Globus pallidus (tissue), 1 donor: Measurements from ENCODE around the gene TMEM164.

Experiments used
- DNase-seq: peaks from one replicate; pipeline ENCODE4 v3.0.0-alpha.2; 2015; ENCODE audit warnings: low spot score

TMEM164 gene

DNA sequence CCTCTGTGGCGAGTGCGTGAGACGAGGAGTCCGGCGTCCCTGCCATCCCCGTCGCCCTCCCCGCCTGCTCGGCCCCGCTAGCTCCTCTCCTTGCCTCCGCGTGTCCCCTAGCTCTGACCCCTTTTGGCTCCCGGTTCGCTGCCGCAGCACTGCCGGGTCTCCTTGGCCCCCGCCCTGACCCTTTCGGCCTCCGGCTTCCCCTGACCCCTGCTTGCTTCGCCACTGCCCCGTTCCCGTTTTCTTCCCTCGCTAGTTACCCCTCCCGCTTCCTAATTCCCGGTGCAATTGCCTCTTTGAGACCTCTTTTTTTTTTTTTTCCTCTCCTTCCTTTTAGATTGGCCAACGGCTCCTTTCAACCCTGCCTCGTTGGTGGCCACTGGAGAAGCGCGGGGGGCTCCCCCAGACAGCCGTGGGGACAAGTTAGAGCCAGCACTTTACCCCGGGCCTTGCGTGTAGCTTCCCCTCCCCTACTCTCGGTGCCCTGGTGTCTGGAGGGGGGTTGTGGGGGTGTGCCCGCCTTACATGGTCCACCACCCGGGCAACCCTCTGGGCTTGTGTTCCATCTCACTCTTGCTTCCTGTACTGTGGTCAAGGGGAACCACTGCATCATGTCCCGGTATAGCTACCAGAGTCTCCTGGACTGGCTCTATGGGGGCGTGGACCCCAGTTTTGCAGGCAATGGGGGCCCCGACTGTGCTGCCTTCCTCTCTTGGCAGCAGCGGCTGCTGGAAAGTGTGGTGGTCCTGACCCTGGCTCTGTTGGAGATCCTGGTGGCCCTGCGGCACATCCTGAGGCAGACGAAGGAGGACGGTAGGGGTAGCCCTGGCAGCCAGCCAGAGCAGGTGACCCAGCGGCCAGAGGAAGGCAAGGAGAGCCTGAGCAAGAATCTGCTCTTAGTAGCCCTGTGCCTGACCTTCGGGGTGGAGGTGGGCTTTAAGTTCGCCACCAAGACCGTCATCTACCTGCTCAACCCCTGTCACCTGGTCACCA lies 548 bp downstream of the TMEM164 start:
- DNase-seq = no peak

DNA sequence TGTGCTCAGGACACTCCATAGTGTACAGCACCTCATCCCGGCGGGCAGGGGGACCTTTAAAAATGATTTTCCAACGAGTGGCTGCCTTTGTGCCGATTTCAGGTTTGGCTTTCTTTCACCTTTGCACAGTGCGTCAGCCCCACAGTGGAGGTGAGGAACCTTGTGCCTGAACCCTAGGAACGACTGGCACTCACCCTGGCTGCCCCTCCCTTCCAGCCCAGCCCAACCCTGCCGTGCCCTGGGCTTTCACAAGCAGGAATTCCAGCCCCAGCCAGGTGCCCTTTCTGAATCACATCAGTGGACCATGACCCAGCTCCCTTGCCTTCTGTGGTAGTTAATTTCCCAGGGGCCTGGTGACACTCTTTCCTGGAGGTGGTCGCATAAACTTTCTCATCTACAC lies 1.3 kb downstream of the TMEM164 start:
- no peak for DNase-seq

DNA sequence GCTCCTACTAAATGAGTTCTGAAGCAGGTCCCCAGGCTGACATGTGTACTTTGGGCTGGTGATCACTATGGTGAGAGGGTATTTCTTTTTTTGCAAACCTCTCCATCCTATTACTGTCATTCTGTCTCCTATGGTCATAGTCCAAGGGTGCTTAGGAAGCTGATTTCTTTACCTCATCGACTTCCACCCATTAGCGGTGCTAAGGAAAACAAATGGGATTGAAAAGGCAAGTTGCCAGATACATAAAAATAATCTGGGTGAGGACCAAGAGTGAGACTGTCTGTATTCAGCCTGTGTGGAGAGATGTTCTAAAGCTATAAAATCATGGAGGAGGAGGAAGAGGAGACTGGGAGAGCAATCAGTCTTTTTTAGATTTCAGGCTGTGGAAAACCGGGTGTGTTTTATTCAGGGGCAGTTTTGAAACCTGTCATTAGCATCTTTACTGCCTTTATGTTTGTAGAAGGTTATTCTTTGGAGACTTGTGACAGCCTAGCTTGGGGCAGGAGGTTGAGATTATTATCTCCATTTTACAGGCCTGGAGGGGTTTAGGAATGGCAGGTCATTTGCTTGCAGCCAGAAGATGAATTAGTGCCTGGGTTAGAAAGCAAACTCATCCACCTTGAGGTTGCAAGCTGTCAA lies 1.9 kb downstream of the TMEM164 start:
- DNase-seq = no peak

DNA sequence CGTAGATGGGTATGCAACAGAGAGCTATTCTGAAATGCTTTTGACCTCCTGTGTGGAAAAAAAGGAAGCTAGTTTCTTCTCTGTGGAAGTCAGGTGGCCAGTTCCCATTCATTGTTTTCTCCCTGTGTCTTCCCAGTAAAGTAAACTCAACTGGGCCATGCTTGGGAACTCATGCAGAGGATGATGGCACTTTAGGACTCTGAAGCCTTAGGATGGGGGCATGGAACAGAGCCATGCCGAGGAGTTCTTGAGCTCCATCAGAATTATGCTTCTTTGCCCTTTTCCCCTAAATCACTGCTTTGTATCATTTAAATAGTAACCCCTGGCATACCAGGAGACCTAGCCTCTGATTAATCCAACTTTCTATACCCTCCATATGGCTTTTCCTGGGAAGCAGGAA lies 3.2 kb downstream of the TMEM164 start:
- no peak for DNase-seq

DNA sequence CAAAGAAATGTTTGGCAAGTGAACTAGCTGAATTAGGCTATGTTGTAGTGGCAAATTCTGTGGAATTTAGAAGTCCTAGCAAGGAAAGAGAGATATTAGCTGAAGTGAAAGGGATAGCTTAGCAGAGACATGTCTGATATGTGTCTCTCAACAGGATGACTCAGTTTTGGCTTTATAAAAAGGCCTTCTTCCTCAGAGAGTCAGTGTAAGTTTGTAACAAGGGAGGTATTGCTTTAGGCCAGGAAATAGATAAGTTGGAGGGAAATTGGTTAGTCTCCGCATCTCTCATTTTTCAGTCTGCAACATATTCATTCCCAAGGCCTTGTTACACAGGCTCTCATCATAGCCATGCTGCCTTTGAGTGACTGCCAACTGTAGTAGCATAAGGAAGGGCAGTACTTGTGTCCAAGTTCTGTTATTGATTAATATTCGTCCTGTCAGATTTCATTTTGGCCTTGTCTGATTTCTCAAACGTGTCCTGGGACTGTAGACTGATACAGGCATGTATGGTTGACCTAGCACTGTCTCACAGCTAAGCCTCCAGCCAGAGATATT lies 4.0 kb downstream of the TMEM164 start:
- DNase-seq = no peak

DNA sequence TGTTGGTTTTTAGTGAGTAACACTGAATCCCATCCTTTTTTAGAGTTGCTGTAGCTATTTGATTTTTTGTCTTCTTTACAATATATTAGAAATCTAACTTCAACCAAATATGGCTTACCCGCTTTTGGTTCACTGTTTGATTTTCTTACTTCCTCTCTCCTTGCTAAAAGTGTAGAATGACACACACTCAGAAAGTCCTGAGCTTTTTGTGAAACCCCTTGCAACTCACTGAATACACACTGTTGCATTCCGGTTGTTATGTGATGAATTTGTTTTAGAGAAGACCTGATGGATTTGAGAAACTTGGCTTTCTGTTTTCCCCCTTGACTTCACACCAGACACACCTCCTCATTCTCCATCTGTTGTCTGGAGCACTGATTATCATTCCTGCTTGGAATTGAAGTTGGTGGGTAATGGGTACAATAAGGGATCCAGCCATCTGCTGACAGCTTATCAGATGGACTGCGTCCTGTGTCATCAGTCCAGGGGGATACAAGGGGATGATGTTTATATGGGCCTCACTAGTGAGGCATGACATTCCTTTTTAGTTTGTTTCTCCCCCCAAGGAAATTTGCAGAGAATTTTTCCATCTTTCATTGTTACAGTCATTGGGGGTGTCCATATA lies 5.2 kb downstream of the TMEM164 start:
- DNase-seq = no peak

DNA sequence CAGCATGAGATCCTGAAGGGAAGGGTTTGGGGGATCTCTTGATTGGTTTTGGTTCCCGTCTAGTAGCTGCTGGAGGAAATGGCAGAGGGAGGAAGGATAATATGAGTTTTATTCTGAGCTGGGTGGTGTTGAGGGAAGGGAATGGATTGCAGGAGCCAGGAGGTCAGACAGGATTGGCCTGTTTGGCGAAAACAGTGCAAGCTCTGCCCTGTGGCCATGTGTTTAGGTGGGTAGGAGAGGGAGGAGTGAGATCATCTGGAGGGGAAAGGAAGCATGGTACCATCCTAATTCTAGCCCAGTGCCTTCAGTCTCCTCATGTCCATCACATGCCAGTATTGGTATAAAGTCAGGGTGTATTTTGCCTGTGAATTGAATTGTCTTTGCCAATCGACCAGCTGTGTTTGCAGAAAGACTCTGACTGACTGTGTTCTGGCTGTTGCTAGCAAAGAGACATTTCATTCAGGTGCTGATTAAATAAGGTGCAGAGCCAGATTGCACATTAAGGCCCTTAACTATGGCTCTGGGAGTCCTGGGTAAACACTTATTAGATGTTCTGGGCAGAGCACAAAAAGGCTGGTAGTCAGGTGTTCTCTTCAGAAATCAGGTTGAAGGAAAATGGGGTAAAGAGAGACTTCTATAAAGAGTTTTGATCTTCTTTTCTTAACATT lies 10.0 kb downstream of the TMEM164 start:
- no peak for DNase-seq

DNA sequence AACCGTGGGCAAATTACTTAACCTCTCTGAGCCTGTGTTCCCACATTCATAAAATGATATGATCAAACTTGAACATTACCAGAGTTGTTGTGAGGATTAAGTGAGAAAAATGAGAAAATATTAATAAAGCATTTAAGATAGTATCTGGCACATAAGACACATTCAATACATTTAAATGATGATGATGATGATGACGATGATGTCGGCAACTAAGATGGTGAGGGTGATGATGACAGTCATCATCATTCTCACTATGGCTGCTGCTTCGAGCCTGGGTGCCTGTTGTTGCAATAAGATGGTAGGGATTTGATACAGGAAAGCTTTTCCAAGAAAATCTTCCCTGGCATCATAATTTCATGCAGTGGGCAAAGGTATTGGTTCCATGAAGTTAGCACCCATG lies 11.1 kb downstream of the TMEM164 start:
- DNase-seq = no peak

DNA sequence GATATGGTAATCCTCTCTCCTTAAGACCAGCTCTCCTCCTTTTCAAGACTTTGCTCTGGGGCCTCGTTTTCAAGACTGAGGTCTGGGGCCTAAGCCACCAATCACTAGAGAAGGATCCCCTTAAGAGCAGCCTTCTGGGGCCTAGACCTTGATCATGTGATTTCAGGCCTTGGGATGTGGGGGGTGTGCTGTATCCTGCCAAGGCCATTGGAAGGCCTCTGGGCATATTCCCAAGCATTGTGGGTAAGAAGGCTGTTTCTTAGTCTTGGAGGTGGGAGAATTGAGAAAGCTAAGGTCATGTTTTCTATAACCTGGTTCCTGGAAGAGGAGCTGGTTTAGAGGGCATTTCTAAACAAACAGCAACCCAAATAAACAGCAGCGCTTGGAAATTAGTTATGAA lies 12.1 kb downstream of the TMEM164 start:
- no peak for DNase-seq

DNA sequence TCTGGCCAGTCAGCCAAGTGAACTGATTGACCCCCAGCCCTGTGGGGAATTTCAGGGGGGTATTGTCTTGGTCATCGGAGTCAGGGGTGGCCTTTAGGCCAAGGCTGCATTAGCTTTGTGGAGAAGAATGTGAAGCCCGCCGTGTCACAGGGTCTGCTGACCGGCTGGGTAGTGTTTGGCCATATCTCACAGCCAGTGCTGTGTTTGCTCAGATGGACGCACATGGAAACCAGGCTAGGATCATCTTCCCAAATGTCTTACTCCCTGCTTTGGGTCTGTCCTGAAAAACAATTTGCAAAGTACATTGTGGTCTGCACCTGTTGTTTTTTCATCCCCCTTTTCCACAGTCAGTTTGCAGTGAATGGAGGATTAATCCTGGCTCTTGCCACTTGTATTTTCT lies 13.0 kb downstream of the TMEM164 start:
- DNase-seq = no peak

DNA sequence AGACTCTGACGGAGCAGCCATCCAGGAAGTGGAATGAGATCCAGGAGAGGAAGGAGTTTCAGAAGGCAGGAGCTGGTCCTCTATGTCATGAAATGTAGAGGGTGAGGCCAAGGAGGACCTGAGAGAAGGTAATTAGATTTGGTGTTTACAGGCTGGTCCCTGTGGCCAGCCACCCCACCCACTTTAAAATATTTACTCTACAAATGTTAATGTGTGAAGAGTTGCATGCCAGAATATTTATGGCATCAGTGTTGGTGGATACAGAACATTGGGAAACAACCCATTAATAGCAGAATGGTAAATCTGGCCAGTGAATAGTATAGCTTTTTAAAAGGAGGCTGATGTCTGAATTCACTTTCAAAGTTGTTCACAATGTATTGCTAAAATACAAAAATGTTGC lies 17.6 kb downstream of the TMEM164 start:
- no peak for DNase-seq

DNA sequence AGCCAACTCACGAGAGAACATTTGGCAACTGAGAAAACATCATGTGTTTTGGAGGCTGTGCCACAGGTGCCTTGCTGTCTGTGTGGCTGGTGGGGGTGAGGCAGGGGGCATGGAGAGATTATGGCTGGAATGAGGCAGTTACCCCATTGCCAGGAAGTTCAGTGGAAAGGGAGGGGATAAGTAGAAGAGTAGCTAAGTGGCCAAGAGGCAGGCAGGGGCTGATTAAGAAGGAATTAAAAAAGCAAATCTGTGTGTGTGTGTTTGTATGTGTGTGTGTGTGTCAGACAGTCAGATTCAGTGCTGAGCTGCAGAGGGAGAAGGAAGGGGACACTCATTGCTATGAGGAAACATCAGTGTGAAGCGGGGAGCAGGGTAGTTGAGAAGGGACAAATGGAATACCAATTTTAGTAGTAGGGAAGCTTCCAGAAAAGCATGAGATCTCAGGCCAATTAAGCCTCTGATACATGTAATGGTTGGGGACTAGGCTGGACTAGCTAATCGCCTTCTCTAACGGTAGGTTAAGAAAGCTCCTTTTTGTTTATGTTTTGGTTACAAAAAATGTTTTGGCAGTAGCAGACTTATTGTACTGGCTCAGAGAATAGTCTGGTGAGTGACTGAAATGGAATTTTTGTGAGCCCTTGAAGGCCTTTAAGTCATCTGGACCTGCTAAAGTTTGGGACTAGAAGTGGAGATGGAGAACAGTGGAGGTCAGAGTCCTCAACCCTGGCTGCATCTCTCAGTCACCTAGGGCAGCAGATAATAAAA lies 18.5 kb downstream of the TMEM164 start:
- DNase-seq = no peak

DNA sequence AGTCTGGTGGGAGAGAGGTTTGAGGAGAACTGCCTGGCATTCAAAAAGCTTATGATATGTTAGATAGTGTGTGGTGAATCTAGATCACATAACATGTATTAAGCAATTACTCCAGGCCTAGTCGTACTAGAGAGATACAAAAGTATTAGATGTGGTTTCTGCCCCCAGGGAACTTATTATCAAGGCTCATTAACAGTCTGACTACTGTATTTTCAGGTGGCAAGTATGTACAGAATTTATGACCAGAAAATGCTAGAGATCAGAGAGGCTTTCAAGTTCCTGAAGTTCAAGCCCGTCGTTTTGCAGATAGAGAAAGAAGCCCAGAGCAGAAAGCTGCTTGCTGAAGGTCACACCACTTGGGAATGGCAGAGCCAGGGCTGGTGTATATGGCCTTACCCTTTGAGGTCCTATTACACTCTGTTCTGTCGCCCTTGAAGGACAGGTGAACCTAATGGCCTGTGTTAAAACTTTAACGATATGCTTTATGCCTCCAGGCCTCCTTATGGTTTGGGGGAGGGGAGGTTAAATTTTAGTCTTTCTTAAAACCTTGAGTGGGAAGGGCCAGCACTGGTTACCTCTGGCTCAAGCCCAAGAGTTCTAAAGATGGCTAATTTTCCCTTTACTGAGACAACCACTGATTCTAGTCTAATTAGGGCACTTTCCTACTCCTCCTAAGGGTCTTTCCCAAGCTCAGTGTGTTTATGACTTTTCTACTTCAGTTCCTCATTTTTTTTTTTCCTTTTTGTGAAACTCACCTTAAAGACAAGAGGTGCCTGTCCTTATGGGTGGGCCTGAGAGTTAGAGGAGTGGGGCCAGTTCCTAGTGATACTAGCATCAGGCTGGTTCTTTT lies 19.9 kb downstream of the TMEM164 start:
- DNase-seq = no peak

DNA sequence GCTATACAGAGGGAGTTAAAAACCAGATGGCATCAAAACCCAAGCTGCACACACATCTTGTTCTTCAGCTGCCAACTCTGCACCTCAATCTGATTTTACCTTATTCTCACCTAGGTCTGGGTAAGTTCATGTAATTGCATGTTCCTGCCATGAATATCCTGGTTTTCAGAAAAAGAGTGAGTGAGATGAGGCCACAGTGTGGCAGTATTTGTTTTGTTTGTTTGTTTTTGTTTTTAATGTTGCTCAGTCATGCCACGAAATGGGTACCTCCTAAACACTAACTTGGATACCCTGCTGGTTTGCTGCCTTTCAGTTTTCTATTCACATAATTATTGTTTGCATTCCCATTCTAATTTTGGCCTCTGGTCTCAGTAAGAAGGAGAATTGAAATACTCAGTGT lies 22.5 kb downstream of the TMEM164 start:
- no peak for DNase-seq

DNA sequence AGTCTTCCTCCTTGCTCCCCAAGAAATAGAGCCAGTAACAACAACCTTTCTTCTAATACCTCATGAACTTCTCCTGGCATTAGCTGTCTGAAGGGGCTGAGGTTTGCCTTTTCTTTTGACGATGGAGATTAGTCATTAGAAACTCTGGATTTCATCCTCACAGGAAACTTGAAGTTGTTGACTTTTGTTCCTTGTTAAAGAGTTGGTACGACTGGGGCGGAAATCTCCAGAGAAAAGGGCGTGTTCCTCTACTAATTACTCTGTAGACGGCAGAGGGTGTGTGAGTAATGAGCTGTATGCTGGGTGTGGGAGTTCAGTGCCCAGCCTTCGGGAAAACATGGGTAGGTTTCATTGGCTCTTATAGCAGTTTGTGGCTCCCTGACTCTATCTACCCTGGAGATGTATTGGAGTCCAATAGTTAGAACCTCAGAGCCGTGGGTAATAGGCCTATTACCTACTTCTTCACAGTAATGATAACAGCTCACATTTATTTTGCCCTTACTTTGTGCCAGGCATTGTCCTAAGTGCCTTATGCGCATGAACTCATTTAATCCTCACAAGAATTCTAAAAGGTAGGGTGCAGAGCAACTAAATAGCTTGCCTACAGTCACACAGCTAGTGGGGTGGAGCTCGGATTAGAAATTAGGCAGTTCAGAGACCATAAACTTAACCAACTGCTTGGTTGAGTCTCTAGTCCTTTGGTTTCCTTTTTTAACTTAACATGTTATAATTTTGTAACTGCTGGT lies 23.4 kb downstream of the TMEM164 start:
- no peak for DNase-seq

DNA sequence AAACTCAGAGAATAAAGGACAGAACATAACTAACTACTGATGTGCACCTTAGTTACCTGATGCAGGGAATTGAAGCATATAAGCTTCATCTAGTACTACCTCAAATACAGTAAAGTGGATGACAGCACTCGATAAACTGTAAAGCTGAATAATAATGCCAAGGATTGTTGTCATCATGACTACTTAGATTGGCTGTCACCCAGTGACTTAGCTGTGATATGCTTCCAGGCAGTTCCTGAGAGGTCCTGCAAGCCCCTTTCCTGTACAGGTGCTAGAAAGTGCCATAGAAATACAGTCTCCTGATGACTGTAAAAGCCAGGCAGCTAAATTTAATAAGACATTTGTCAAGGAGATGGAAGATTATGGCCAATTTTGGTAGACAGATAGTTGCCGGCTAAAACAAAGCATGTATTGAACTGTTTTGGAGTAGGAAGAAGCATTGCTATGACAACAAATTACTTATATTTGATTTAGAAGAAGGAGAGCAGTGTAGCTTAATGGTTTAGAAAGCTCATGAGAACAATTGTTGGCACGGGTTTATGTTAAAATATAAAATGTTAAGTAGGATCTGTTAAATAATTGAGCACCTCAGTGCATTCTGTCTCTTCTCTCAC lies 29.7 kb downstream of the TMEM164 start:
- DNase-seq = no peak

DNA sequence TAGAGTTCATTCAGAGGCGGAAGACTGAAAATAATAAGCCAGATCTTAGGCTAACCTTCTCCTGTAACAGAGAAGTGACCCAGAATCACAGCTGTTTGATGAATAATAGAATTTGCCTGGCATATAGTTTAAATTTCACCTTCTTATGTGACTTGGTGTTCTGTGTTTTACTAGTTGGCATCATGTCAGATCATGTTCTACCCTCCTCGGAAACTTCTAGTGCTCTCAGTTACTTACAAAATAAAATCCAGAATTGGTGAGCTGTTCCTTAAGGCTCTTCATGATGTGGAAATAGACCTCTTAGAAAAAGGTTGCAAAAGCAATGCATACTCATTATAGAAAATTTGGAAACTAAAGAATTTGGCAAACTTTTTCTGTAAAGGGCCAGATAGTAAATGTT lies 31.1 kb downstream of the TMEM164 start:
- no peak for DNase-seq

DNA sequence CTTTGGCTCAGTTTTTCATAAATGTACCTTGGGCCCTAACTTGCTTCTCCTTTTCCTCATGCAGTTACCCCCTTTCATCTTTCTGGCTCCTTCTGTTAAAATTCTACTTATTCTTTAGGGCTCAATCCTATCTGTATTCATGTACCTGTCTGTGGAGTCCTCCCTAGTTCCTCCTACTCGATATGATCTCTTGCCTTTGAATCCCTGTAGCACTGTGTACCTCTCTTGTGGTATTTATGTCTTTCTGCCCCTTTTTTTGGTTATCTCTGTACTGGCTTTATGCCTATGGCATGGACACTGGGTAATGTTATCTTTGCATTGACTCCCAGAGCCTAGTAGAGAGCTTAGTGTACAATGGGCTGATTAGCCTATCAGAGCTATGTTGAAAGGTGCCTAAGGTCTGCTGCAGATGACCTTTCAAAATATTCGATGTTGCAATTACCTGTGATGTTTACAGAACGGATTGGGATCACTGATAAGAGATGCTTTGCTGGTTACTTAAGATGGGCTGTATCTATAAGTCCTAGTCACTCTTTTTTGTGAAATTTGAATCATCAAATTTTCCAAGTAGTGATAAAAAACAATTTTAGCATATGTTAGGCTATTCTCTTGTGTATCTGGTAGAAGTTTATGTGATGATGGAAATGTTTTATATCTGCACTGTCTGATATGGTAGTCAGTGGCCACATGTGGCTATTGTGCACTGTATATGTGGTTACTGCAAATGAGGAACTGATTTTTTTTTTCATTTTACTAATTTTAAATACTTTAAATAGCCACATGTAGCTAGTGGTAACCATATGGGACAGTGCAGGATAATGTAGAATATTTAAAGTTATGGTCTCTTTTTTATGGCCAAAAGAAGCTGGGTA lies 33.5 kb downstream of the TMEM164 start:
- DNase-seq = no peak
